ENCODE data around the gene ABLIM2.

Gene ABLIM2

GRCh38 chr4:8103421-8104390, 54.9 kb downstream of the ABLIM2 start:
- no peak for DNase-seq (ENCODE audit: low read depth)

GRCh38 chr4:8102831-8103230, 55.8 kb downstream of the ABLIM2 start:
- no peak for DNase-seq (ENCODE audit: low read depth)

- DNase-seq (ENCODE audit: low read depth) = no peak
Observed at GRCh38 chr4:8102076-8102355, 56.6 kb downstream of the ABLIM2 start.

GRCh38 chr4:8101213-8102075, 57.2 kb downstream of the ABLIM2 start:
- DNase-seq (ENCODE audit: low read depth) = peak; percentile 5

GRCh38 chr4:8099981-8100464, 58.6 kb downstream of the ABLIM2 start:
- no peak for DNase-seq (ENCODE audit: low read depth)

- DNase-seq (ENCODE audit: low read depth) = no peak
Observed at GRCh38 chr4:8098506-8098905, 60.1 kb downstream of the ABLIM2 start.

GRCh38 chr4:8097721-8098345, 60.8 kb downstream of the ABLIM2 start:
- DNase-seq (ENCODE audit: low read depth) = no peak

GRCh38 chr4:8097141-8097541, 61.5 kb downstream of the ABLIM2 start:
- DNase-seq (ENCODE audit: low read depth) = no peak

- no peak for DNase-seq (ENCODE audit: low read depth)
Observed at GRCh38 chr4:8096690-8097061, 61.9 kb downstream of the ABLIM2 start.

- no peak for DNase-seq (ENCODE audit: low read depth)
Observed at GRCh38 chr4:8095956-8096689, 62.5 kb downstream of the ABLIM2 start.

- DNase-seq (ENCODE audit: low read depth) = no peak
Observed at GRCh38 chr4:8093587-8094274, 64.9 kb downstream of the ABLIM2 start.

GRCh38 chr4:8092282-8092681, 66.3 kb downstream of the ABLIM2 start:
- no peak for DNase-seq (ENCODE audit: low read depth)

- no peak for DNase-seq (ENCODE audit: low read depth)
Observed at GRCh38 chr4:8090744-8091301, 67.8 kb downstream of the ABLIM2 start.

- no peak for DNase-seq (ENCODE audit: low read depth)
Observed at GRCh38 chr4:8090312-8090711, 68.3 kb downstream of the ABLIM2 start.

- DNase-seq (ENCODE audit: low read depth) = no peak
Observed at GRCh38 chr4:8089862-8090261, 68.8 kb downstream of the ABLIM2 start.

- no peak for DNase-seq (ENCODE audit: low read depth)
Observed at GRCh38 chr4:8088966-8089491, 69.6 kb downstream of the ABLIM2 start.

GRCh38 chr4:8087921-8088495, 70.6 kb downstream of the ABLIM2 start:
- DNase-seq (ENCODE audit: low read depth) = no peak

GRCh38 chr4:8086783-8087445, 71.7 kb downstream of the ABLIM2 start:
- DNase-seq (ENCODE audit: low read depth) = no peak

- DNase-seq (ENCODE audit: low read depth) = no peak
Observed at GRCh38 chr4:8085491-8086117, 73.0 kb downstream of the ABLIM2 start.
